Ishikawa (cell line): ENCODE results near the gene MADCAM1.

Experiments
- CEBPB ChIP-seq: IDR thresholded peaks from 2 replicates; pipeline ENCODE4 v1.6.1; 2012
- CREB1 ChIP-seq: IDR thresholded peaks from 2 replicates; pipeline ENCODE4 v1.6.1; 2012; ENCODE audit warnings: low read depth
- EGR1 ChIP-seq: IDR thresholded peaks from 2 replicates; pipeline ENCODE4 v1.6.1; 2012
- EP300 ChIP-seq: IDR thresholded peaks from 2 replicates; pipeline ENCODE4 v1.6.1; 2012; ENCODE audit warnings: borderline replicate concordance
- FOXM1 ChIP-seq: IDR thresholded peaks from 2 replicates; pipeline ENCODE4 v1.6.1; 2012; ENCODE audit warnings: low read depth, borderline replicate concordance
- MAX ChIP-seq: IDR thresholded peaks from 2 replicates; pipeline ENCODE4 v1.6.1; 2012
- NFIC ChIP-seq: IDR thresholded peaks from 2 replicates; pipeline ENCODE4 v1.6.1; 2012
- RAD21 ChIP-seq: IDR thresholded peaks from 2 replicates; pipeline ENCODE4 v1.6.1; 2012; ENCODE audit warnings: low read depth
- REST ChIP-seq: IDR thresholded peaks from 2 replicates; pipeline ENCODE4 v1.6.1; 2012; ENCODE audit warnings: low read depth, mild to moderate bottlenecking
- TAF1 ChIP-seq: IDR thresholded peaks from 2 replicates; pipeline ENCODE4 v1.6.1; 2012; ENCODE audit warnings: low read depth, mild to moderate bottlenecking
- TCF12 ChIP-seq: IDR thresholded peaks from 2 replicates; pipeline ENCODE4 v1.6.1; 2012; ENCODE audit warnings: low read depth
- TEAD4 ChIP-seq: IDR thresholded peaks from 2 replicates; pipeline ENCODE4 v1.6.1; 2012
- YY1 ChIP-seq: IDR thresholded peaks from 2 replicates; pipeline ENCODE4 v1.6.1; 2012; ENCODE audit warnings: low read depth
- ZBTB7A ChIP-seq: IDR thresholded peaks from 2 replicates; pipeline ENCODE4 v1.6.1; 2012; ENCODE audit warnings: low read depth
- TF ChIP-seq, protein P1 (sequence below): IDR thresholded peaks from 2 replicates; pipeline ENCODE4 v1.6.1; 2012

MADCAM1 gene

DNA sequence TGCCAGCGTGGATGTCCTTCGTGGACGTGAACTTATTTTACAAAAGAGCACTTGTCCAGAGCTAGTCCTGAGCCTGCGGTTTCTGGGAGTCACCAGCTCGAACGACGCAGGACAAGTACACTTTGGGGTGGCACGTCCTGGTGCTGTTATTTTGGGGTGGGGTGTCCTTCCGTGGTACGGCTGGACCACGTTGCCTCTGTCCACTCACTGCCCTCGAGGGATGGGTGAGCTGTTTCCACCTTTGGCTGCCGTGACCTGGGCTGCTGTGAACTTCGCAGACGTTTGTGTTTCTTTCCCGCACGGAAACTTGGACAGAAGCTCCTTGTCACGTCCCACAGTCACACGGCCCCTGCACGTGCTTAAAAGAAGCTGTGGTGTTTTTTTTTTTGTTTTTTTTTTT lies 58.5 kb downstream of the MADCAM1 start:
- TF ChIP-seq NFIC (no peak), CREB1 (no peak), FOXM1 (no peak), RAD21 (no peak), ZBTB7A (no peak), CEBPB (no peak), YY1 (no peak), TCF12 (no peak), MAX (no peak), TAF1 (no peak), EP300 (no peak), EGR1 (no peak), REST (no peak), TEAD4 (no peak)
- TF ChIP-seq, protein P1, sequence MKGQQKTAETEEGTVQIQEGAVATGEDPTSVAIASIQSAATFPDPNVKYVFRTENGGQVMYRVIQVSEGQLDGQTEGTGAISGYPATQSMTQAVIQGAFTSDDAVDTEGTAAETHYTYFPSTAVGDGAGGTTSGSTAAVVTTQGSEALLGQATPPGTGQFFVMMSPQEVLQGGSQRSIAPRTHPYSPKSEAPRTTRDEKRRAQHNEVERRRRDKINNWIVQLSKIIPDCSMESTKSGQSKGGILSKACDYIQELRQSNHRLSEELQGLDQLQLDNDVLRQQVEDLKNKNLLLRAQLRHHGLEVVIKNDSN, result no peak
